Choroid plexus epithelial cell (primary cell): ENCODE data around the gene TTLL5.

Experiments
- DNase-seq: peaks from one replicate; pipeline ENCODE4 v3.0.0-alpha.2; 2010; ENCODE audit warnings: low read depth
- H3K4me3 ChIP-seq: 2 replicates; pipeline ENCODE4 v1.5.1; 2011; ENCODE audit warnings: low read depth, mild to moderate bottlenecking, control low read depth, low read length, moderate library complexity
- CTCF ChIP-seq: conservative IDR thresholded peaks from 2 replicates; pipeline ENCODE4 v1.5.1; 2011; ENCODE audit warnings: low read depth, mild to moderate bottlenecking, control low read depth, inconsistent platforms, low read length, moderate library complexity

Gene TTLL5

DNA sequence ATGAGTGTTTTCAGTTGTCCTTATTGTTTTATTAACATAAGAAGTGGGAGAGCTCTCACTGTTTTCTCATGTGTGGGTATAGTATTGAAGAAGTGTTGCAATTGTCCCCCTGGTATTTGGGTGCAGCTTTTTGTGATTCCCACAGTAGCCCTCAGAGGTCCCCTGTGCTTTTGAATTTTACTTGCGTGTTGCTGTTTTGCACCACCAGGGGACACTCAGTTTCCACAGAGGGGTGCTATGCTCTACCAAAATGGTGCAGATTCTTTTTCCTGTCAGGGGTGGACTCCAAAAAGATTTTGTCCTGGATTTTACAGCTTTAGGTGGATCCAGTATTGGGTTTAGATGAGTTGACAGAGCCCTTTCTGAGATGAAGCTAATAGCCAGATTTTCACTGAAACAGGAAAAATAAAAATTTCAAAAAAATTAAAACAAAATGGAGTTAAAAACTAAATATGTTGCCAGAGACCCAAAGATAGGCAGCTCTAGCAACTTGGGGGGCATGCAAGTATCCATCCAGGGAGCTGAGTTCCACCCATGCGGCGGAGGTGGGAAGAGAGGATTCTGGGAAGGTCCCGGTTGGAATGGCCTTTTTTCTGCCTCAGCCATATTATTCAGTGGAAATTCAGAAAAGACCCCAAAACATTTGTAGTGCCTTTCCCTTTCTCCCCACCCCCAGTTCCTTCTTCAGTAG, 50.2 kb downstream of the TTLL5 start:
- DNase-seq: peak; percentile 85
- H3K4me3 ChIP-seq: no peak overlapping the region
- TF ChIP-seq CTCF: peak; percentile 99

GRCh38 chr14:75711796-75712211, 50.8 kb downstream of the TTLL5 start:
- peak; percentile 87 for DNase-seq
- peak; percentile 1 for TF ChIP-seq CTCF
- no peak overlapping the region for H3K4me3 ChIP-seq

GRCh38 chr14:75714991-75715390, 53.9 kb downstream of the TTLL5 start:
- no peak for TF ChIP-seq CTCF
- DNase-seq: no peak
- H3K4me3 ChIP-seq: no peak overlapping the region

- no peak overlapping the region for H3K4me3 ChIP-seq
- DNase-seq: peak; percentile 70
- TF ChIP-seq CTCF: no peak
Measured at GRCh38 chr14:75715926-75716780, 55.1 kb downstream of the TTLL5 start.

GRCh38 chr14:75717729-75718128, 56.7 kb downstream of the TTLL5 start:
- no peak for TF ChIP-seq CTCF
- no peak overlapping the region for H3K4me3 ChIP-seq
- no peak for DNase-seq

DNA sequence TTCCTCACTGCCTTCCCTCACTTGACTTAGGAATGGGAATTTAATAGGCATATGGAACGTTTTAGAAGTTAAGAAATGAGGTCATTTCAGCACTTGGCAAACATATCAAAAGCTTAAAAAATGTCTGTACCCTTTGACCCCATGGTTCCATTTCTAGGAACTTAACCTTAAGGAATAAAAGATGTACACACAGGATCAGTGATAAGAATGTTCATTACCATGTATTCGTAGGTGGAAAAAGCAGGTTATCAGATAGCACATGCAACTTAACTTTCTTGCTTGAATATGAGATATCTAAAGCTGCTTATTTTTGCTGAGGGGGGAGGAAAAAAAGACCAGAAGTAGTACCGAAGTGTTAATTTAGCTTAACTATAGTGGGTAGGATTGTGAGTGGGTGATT, 57.2 kb downstream of the TTLL5 start:
- no peak for DNase-seq
- no peak for TF ChIP-seq CTCF
- no peak overlapping the region for H3K4me3 ChIP-seq
